HEK293T (cell line): ENCODE results near the gene CRYBB1.

Experiments used
- ARNT ChIP-seq: fragments of 450-650 bp; IDR thresholded peaks from 2 replicates; pipeline ENCODE4 v1.6.1; 2017; ENCODE audit warnings: mild to moderate bottlenecking
- BHLHE40 ChIP-seq: fragments of 450-650 bp; IDR thresholded peaks from 2 replicates; pipeline ENCODE4 v1.6.1; 2016; ENCODE audit warnings: mild to moderate bottlenecking, moderate library complexity, borderline replicate concordance
- ELF4 ChIP-seq: fragments of 450-650 bp; IDR thresholded peaks from 2 replicates; pipeline ENCODE4 v1.6.1; 2017; ENCODE audit warnings: antibody characterized with exemption
- FOXK2 ChIP-seq: fragments of 450-650 bp; IDR thresholded peaks from 2 replicates; pipeline ENCODE4 v1.6.1; 2016; ENCODE audit warnings: mild to moderate bottlenecking
- FOXM1 ChIP-seq: fragments of 450-650 bp; IDR thresholded peaks from 2 replicates; pipeline ENCODE4 v1.6.1; 2017; ENCODE audit warnings: mild to moderate bottlenecking, borderline replicate concordance
- HDGF ChIP-seq: fragments of 450-650 bp; IDR thresholded peaks from 2 replicates; pipeline ENCODE4 v1.6.1; 2017; ENCODE audit warnings: antibody characterized with exemption, borderline replicate concordance
- NFRKB ChIP-seq: fragments of 450-650 bp; IDR thresholded peaks from 2 replicates; pipeline ENCODE4 v1.6.1; 2016; ENCODE audit warnings: mild to moderate bottlenecking, moderate library complexity
- PKNOX1 ChIP-seq: fragments of 450-650 bp; IDR thresholded peaks from 2 replicates; pipeline ENCODE4 v1.6.1; 2016
- SP1 ChIP-seq: fragments of 450-650 bp; IDR thresholded peaks from 2 replicates; pipeline ENCODE4 v1.6.1; 2017
- SUZ12 ChIP-seq: fragments of 450-650 bp; IDR thresholded peaks from 2 replicates; pipeline ENCODE4 v1.6.1; 2016; ENCODE audit warnings: mild to moderate bottlenecking
- TARDBP ChIP-seq: fragments of 450-650 bp; IDR thresholded peaks from 2 replicates; pipeline ENCODE4 v1.6.1; 2016
- ZNF384 ChIP-seq: fragments of 450-650 bp; IDR thresholded peaks from 2 replicates; pipeline ENCODE4 v1.6.1; 2016

DNA sequence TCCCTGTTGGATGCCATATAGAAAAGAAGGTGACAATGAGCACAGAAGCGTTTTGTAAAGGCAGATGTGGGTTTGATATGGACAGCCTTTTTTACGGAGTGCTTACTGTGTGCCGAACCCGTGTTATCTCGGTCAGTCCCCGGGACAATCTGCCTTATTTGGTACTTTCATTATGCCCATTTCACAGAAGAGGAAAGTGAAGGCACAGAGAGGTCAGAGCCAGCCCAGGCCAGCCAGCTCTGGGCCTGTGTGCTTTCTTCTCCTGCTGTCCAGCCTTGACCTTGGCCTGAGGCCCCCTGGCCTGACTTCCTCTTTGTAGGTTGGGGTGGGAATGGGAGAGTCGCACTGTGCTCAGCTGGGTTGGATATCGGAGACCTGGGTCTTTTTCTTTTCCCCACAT, 628 bp upstream of the CRYBB1 start:
- TF ChIP-seq NFRKB (no peak), ZNF384 (no peak), PKNOX1 (no peak), ELF4 (no peak), ARNT (no peak), SUZ12 (no peak), TARDBP (no peak), BHLHE40 (no peak), SP1 (no peak), FOXM1 (no peak), HDGF (no peak), FOXK2 (no peak)
